GM11168 (cell line): ENCODE data around the gene CASKIN1.
"Not testable (repeated sequence)": the region's sequence is repeated elsewhere in the genome, so short reads cannot be mapped to it uniquely, and the experiment has no call there.

Experiments
- in situ Hi-C: fragments of 300-500 bp; cut with MboI; formaldehyde crosslinking; loops from one replicate; pipeline ENCODE4 v1.12.0; 2022; ENCODE audit warnings: low sequenced_read_pairs; ENCODE audit not compliant: unreplicated experiment

CASKIN1 gene, protein sequence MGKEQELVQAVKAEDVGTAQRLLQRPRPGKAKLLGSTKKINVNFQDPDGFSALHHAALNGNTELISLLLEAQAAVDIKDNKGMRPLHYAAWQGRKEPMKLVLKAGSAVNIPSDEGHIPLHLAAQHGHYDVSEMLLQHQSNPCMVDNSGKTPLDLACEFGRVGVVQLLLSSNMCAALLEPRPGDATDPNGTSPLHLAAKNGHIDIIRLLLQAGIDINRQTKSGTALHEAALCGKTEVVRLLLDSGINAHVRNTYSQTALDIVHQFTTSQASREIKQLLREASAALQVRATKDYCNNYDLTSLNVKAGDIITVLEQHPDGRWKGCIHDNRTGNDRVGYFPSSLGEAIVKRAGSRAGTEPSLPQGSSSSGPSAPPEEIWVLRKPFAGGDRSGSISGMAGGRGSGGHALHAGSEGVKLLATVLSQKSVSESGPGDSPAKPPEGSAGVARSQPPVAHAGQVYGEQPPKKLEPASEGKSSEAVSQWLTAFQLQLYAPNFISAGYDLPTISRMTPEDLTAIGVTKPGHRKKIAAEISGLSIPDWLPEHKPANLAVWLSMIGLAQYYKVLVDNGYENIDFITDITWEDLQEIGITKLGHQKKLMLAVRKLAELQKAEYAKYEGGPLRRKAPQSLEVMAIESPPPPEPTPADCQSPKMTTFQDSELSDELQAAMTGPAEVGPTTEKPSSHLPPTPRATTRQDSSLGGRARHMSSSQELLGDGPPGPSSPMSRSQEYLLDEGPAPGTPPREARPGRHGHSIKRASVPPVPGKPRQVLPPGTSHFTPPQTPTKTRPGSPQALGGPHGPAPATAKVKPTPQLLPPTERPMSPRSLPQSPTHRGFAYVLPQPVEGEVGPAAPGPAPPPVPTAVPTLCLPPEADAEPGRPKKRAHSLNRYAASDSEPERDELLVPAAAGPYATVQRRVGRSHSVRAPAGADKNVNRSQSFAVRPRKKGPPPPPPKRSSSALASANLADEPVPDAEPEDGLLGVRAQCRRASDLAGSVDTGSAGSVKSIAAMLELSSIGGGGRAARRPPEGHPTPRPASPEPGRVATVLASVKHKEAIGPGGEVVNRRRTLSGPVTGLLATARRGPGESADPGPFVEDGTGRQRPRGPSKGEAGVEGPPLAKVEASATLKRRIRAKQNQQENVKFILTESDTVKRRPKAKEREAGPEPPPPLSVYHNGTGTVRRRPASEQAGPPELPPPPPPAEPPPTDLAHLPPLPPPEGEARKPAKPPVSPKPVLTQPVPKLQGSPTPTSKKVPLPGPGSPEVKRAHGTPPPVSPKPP (N-terminal part only)

DNA sequence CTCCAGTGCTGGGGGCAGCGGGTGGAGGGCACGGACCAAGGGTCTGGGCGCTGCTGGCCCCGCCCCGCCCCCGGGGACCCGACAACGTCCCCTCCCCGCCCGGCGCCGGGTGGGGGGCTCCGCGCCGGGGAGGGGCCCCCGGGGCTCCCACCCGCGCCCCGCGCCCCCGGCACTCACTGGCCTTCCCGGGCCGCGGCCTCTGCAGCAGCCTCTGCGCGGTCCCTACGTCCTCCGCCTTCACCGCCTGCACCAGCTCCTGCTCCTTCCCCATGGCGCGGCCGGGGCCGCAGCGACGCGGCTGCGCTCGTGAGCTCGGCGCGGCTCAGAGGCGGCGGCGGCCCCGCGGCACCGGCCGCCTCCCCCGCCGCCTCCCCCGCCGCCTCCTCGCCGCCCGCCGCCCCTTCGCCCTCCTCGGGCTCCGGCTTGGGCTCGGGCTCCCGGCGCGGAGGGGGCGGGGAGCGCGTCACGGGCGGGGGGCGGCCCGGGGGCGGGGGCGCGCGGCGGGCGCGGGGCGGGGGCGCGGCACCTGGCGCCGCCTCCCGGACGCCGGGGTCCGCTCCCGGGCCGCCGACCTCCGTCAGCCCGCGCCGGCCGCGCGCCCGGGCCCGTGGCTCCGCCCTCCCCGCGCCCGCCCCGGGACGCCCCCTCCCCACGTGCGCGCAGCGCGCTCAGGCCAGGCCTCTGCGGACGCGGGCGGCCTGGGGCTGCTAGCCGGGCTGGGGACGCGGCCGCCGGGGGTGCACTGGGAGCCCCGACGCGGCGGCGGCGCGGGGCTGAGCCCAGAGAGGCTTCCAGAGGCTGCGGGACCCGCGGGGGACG lies at the start of gene CASKIN1:
Gene CASKIN1, minus strand, starts transcription at position 444 of the 819 bp plus-strand sequence. Its CDS starts 173 bp downstream, at position 271.
- in situ Hi-C loops, result no loop called here

DNA sequence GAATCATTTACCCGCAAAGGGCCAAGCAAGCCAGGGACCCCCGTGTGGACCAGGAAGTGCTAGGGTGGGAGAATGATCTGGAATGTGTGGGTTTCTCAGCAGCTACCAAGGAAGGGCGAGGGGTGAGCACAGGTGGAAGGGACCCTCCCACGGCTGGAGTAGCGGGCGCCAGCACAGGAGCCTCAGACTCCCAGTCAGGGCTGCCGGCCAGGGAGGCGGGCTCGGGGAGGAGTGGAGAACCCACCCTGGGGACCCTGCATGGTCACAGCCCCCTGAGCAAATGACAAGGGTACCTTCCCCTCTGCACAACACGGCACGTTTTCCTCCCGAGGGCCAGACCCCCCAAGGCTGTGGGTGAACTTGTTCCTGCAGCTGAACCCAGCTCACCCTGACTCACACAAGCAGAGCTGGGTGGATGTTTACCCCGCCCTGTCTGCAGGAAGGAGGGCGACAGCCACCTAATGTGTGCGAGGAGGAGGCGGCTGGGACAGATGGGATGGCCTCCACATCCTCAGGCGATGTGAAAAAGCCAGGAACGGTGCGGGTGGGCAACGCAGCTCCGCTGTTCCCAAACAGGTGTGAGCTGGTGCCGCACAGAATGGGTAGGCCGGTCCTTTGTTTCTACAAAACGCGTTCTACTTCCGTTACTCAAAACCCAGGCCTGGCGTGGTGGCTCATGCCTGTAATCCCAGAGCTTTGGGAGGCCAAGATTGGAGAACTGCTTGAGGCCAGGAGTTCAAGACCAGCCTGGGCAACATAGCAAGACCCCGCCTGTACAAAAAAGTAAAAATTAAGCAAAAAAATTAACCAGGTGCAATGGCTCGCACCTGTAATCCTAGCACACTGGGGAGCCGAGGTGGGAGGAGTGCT lies 48.8 kb upstream of the CASKIN1 start:
- in situ Hi-C loops, result no loop called here

DNA sequence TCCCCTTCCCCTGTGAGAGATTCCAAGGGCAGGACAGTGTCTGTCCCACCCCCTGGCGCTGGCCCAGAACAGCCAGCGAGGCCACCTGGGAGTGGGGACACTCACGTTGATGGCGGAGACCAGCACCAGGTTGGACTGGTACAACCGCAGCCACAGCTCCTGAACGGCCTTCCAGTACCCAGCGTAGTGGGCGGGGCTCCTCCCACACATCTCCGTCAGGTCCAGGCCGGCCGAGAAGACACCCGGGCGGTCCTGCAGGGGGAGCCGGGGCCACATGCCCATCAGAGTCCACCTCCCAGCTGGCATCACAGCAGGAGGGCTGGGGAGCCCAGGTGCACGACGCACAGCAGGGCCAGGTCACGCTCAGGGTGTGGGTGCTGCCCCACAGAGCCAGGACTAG lies 47.9 kb upstream of the CASKIN1 start:
- in situ Hi-C loops, result no loop called here

DNA sequence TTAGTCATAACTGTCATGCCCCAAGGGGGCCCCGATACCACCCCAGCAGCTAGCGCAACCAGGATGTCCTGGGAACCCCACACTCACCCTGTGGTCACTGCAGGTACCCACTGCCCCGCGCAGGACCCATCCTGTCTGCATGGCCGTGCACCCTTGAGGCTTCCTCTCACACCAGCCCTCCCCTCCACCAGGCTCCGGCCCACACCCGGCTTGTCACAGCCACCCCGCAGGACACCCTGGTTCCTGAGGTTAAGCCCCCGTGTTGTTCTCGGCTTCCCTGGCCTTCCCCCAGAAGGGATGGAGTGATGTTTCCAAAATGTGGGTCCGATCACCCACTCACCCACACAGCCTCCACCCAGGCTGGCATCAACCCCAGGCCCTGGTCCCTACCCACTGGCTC lies 47.4 kb upstream of the CASKIN1 start:
- in situ Hi-C loops, result no loop called here

DNA sequence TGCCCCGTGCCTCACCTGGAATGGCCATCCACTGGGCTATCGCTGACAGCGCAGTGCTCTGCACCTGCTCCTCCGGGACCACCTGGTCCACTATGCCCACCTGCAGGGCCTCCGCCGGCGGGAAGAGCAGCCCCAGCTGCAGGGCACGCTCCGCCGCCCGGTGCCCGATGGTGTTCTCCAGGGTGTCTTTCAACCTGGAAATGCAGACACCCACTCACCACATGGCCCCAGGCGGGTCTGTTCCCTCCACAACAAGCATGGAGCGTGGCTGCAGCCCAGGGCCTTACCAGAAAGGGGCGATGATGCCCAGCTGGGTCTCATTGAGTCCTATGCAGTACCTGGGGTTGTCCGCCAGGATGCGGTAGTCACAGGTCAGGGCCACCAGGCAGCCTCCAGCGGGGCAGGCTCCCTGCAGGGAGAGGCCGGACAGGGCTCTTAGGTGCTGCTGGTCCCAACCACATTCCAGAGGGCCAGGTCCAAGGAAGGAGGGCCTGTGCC lies 46.7 kb upstream of the CASKIN1 start:
- in situ Hi-C loops, result no loop called here

DNA sequence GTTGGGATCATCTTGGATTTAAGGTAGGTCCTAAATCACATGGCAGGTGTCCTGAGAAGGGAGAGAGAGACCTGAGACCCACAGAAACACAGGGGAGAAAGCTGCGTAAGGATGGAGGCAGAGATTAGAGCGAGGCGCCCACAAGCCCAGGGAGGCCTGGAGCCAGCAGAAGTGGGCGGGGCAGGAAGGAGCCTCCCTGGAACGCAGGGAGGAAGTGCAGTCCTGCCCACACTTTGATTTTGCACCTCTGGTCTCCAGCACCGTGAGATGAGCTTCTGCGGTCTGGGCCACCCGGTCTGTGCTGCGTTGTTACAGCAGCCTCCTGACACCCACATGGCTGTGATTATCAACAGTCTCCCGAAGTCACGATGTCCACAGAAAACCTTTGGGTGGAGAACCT lies 46.2 kb upstream of the CASKIN1 start:
- in situ Hi-C loops, result no loop called here

DNA sequence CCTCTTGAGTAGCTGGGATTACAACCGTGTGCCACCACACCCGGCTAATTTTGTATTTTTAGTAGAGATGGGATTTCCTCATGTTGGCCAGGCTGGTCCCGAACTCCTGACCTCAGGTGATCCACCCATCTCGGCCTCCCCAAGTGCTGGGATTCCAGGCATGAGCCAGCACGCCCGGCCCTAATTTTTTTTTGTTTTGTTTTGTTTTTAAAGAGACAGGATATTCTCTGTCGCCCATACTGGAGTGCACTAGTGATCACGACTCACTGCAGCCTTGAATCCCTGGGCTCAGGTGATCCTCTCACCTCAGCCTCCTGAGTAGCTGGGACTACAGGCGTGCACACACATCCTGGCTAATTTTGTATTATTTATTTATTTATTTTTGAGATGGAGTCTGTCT lies 43.9 kb upstream of the CASKIN1 start:
- in situ Hi-C loops, result not testable (repeated sequence)

DNA sequence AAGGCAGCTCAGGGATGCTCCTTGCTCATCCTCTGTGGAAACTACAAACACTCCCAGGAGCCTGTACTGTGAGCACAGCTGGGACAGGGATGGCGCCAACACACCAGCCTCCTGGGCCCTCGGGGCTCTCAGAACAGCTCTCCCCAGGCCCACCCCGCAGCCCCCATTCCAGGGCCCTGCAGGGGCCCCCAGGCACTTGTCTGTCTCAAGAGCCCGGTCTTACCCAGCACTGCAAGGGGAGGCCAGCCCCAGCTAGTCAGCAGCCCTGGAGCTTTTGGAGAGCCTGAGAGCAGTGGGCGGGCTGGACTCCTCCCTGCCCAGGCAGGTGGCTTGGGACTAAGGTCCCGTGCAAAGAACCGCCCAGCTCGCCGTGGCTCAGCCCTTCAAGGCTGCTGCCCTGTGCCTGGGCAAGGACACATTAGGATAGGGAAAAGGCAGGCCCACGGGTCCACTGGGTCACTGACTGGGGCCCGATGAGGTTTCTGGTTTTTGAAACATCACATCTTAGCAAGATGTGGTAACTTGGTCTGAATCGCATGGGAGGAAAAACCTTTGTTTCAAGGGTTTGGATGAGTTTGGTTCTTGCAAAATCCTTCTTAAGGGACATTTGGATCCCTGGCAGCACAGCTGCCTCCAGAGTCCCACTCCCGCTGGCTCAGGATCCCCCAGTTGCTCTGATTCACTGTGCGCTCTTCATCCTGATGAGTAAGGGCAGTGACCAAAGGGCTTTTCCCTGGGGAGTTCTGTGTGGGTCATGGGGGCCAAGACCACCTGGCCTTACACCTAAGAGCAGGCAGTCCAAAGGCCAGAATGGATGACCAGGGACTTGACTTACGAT lies 42.7 kb upstream of the CASKIN1 start:
- in situ Hi-C loops, result no loop called here

DNA sequence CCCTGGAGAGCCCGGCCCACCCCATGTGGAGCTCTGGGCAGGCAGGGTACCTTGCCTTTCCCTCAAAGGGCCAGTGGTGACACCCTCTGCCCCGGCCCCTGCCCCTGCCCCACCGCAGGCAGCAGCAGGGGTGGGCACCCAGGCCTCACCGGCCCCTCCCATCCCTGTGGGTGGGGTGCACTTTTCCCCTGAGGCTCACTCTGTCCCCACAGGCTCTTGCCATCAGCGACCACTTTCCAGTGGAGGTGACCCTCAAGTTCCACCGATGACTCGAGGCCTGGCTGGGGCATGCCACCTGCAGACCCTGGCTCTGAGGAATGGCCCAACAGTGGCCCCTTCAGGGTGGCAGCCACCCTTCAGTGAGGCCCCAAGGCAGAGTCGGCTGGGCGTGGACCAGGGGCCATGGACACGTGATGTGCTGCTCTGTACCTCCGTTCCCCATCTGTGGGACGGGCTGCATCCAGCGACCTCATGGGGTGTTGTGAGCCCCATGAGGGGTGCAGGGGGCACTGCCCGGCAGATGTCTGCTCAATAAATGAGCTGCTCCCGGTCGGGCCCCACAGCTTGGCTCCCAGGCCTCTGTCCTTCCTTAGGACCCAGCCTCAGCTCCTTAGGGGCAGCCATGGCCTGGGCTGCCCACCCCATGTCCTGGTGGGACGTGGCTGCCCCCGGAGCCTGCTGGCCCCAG lies 41.9 kb upstream of the CASKIN1 start:
- in situ Hi-C loops, result no loop called here

DNA sequence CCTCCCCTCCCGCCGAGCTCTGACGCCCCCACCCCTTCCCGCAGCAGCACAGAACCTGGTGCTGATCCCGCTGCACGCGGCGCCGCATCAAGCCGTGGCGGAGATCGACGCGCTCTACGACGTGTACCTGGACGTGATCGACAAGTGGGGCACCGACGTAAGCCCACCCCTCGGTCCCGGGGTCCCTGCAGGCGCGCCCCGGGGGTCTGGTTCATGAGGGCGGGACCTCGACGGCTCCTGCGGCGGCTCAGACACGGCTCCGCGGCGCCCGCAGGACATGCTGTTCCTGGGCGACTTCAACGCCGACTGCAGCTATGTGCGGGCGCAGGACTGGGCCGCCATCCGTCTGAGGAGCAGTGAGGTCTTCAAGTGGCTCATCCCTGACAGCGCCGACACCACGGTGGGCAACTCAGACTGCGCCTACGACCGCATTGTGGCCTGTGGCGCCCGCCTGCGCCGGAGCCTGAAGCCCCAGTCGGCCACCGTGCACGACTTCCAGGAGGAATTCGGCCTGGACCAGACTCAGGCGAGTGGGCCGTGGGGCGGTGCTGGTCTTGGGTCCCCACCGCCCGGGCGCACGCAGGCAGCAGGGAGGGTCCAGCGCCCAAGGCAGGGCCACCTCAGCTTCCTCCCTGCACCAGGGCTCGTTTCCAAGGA lies 41.2 kb upstream of the CASKIN1 start:
- in situ Hi-C loops, result no loop called here

DNA sequence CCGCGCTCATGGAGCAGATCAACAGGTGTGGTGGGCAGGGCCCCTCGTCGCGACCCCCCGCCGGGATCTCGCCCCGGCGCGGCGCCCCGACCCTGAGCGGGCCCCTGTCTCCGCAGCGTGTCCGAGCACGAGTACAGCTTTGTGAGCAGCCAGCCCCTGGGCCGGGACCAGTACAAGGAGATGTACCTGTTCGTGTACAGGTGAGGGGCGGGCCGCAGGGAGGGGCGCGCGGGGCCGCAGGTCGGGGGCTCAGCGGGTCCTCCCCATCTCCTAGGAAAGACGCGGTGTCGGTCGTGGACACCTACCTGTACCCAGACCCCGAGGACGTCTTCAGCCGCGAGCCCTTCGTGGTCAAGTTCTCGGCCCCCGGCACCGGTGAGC lies 40.7 kb upstream of the CASKIN1 start:
- in situ Hi-C loops, result no loop called here

DNA sequence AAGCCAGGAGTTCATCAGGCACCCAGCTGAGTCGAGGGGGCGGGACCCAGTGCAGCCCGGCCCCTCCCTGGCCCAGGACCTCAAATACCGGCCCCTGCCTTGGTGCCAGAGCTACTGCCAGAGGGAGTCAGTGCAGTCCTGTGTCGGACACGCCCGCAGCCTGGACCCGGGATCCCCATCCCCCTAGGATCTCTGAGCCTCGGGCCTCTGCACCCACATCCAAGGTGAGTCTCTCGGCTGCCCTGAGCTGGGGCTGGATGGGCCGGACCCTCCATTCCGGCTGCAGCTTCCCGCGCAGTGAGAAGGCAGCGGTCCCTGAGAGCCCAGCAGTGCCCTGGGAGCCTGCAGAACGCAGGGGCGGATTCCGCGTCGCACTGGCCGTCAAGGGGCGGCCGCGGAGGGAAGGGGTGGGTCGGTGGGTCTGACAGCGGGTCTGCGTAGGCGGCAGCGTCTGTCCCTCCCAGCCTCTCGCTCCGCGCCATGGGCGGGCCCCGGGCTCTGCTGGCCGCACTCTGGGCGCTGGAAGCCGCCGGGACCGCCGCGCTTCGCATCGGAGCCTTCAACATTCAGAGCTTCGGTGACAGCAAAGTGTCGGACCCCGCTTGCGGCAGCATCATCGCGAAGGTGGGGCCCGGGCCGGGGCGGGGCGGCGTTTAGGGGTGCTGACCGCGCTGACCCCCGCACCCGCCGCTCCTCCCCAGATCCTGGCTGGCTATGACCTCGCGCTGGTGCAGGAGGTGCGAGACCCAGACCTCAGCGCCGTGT lies 40.1 kb upstream of the CASKIN1 start, which contains the start of gene DNASE1L2:
Gene DNASE1L2, plus strand, starts transcription at position 108 of the 765 bp plus-strand sequence. Its CDS starts 373 bp downstream, at position 481.
- in situ Hi-C loops, result no loop called here

DNA sequence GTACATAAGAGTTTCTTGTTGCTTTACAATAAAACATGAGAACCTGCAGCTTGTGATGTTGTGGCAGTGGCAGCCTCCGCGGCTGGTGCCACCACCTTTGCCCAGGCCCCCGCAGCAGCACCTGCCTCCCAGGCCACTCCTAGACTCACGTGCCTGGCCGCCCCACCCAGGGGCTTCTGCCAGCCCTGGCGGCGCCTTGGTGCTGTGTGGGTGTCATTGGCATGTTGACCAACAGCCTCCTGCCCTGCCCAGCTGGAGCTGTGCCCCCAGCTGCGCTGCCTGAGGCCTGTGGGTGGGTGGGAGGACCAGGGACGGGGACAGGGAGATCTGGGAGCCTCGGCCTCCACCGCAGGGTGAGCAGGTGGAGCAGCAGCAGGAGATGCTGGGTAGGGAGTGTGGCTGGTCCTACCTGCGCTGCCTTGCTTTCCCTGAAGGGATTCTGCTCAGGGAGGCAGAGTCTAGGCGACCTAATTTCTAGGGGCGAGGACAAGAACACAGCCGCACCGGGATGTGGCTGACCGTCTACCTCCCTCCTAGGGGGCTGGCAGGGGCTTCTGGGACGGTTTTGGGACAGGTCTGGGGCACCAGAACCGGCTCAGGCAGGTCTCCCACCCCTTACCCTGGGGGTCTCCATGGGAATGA lies 39.4 kb upstream of the CASKIN1 start:
- in situ Hi-C loops, result no loop called here

DNA sequence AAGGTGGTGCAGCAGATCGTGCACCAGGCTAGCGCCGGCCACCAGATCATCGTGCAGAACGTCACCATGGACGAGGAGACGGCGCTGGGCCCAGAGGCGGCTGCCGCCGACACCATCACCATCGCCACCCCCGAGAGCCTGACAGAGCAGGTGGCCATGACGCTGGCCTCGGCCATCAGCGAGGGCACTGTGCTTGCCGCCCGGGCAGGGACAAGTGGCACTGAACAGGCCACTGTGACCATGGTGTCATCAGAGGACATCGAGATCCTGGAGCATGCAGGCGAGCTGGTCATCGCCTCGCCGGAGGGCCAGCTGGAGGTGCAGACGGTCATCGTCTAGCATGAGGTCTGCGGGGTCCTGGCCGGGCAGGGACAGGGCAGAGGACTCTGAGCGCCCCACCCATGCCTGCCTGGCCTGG lies 38.8 kb upstream of the CASKIN1 start:
- in situ Hi-C loops, result no loop called here

DNA sequence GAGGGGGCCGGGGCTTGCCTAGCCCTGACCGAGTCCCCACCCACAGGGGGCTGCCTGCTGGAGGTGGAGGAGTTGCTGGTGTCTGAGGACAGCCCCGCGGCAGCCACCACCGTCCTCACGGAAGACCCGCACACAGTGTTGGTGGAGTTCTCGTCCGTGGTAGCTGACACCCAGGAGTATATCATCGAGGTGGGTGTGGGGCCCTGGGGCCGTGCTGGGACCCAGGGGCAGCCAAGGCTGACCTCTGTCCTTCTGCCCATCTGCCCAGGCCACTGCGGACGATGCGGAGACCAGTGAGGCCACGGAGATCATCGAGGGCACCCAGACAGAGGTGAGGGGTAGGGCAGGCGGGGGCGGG lies 38.4 kb upstream of the CASKIN1 start:
- in situ Hi-C loops, result no loop called here
